ENCODE measurements around the gene PLA2G4A.

DNA sequence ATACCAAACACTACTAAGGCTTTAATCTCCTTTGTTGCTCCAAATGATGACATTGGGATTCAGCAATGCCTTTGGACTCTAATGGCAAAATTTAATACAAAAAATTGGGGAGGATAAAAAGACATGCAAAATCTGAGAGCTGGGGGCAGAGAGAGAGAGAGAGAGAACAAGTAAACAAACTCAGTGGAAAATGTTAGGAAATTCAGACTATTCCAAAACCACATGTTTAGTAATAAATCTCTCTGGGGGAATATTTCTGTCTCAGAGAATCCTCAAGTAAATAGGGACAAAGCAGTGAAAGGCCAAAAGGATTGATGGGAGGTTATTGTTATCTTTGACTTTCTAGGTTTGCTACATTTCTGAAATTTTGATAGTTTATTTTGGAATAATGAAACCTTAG is 65.7 kb downstream of the PLA2G4A start:
- TF ChIP-seq, protein P1, sequence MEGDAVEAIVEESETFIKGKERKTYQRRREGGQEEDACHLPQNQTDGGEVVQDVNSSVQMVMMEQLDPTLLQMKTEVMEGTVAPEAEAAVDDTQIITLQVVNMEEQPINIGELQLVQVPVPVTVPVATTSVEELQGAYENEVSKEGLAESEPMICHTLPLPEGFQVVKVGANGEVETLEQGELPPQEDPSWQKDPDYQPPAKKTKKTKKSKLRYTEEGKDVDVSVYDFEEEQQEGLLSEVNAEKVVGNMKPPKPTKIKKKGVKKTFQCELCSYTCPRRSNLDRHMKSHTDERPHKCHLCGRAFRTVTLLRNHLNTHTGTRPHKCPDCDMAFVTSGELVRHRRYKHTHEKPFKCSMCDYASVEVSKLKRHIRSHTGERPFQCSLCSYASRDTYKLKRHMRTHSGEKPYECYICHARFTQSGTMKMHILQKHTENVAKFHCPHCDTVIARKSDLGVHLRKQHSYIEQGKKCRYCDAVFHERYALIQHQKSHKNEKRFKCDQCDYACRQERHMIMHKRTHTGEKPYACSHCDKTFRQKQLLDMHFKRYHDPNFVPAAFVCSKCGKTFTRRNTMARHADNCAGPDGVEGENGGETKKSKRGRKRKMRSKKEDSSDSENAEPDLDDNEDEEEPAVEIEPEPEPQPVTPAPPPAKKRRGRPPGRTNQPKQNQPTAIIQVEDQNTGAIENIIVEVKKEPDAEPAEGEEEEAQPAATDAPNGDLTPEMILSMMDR (optimal IDR thresholded peaks at IDR 0.05 in 1 of 3, IDR thresholded peaks at IDR 0.05 in 1 of 3, conservative IDR thresholded peaks at IDR 0.05 in 1 of 3; ENCODE audit: extremely low read depth in 1 of 3, insufficient read depth in 2 of 3, low read length in 3 of 3): no peak
- no peak for TF ChIP-seq EZH2 (IDR thresholded peaks at IDR 0.05; ENCODE audit: low read length)

Measured in keratinocyte (primary cell).